Uterus (tissue), 2 donors: ENCODE measurements around the gene HOXD4.

Experiments used
- CTCF ChIP-seq, 4 experiments: fragments of 200-600 bp in 2 of 4; fragments of 450-650 bp in 2 of 4; sonication (generic) in 2 of 4; IDR thresholded peaks; one replicate each; pipeline ENCODE4 v1.5.1; 2016 to 2019; ENCODE audit warnings: antibody characterized with exemption in 4 of 4, mild to moderate bottlenecking in 2 of 4, moderate library complexity in 1 of 4
- POLR2A ChIP-seq, 2 donors: fragments of 450-650 bp; IDR thresholded peaks; one replicate each; pipeline ENCODE4 v1.6.1; 2016; ENCODE audit warnings: antibody characterized with exemption in 2 of 2, mild to moderate bottlenecking in 1 of 2, moderate library complexity in 1 of 2

DNA sequence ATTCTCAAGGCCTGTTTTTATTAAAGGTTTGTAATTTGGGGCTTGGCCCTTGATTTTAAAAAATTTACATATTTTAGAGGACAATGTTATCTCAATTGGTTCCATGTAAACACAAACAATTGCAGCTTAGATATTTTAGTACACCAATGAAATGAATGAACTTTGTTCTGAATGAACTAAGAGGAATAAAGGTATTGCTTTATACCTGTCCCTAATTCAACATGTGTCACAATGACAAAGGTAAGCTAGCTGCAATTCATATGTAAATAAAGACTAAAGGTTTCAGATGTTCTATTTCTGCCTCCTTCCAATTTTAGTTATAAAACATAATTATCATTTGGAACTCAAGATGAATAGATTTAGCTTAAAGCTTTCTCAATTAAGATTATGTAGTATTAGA is 48.6 kb downstream of the HOXD4 start:
- TF ChIP-seq POLR2A (IDR thresholded peaks at IDR 0.05), result no peak
- no peak for TF ChIP-seq CTCF (IDR thresholded peaks at IDR 0.05)
